Activated CD8-positive, alpha-beta memory T cell treated with anti-CD3 and anti-CD28 coated beads, Interleukin-2, amount 50 U/mL, for 24 hours (primary cell): ENCODE data around the gene ARMCX6.
"Not testable (repeated sequence)": the region's sequence is repeated elsewhere in the genome, so short reads cannot be mapped to it uniquely, and the experiment has no call there.

Experiments used
- DNase-seq: peaks from one replicate; pipeline ENCODE4 v3.0.0-alpha.2; 2020; ENCODE audit errors: extremely low read depth

ARMCX6 gene

DNA sequence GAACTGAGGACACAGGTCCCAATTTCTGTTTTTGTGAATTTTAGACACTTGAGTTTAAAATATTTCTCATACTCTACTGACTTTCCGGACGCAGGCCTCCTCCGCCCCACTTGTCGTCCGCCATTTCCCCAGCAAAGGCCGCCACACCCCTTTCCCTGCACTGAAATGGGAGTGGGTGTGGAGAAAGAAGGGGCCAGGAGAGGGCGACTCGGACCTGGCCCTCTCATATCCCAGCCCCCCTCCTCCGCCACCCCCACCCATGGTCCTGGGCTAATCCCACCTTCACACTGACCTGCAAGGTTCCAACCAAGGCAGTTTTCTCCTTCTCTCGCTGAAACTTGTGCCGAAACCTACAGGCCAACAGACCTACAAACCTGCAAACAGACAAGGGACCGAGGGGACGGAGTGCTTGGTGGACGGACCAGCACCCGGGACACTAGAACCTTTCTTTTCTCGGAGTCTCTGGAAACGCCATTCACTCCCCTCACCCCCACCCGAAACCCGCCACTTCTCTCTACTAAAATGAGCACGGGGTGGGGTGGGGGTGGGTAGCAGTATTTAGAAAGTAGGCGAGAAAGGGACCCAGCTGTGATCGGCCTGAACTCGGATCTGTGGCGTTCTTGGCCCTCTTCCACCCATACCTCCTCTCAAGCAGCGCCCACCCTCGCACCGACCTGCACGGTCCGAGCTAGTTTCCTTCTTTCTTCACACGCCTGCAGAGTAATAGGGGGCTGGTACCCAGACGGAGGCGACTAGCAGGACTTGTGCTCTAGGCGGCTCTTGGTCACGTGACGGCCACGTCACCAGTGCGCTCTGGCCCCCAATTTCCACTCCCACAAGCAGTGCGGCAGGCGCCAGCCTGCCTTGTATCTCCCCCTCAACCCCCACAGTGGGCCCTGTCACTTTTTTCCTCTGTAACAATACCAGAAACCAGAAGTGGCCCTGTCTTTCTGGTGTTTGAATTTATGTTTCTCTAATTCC, at the start of gene ARMCX6:
Gene ARMCX6, minus strand, starts transcription at position 790 of the 981 bp plus-strand sequence. CDS start 1,380 bp downstream, outside the sequence.
- peak; percentile 36 for DNase-seq

DNA sequence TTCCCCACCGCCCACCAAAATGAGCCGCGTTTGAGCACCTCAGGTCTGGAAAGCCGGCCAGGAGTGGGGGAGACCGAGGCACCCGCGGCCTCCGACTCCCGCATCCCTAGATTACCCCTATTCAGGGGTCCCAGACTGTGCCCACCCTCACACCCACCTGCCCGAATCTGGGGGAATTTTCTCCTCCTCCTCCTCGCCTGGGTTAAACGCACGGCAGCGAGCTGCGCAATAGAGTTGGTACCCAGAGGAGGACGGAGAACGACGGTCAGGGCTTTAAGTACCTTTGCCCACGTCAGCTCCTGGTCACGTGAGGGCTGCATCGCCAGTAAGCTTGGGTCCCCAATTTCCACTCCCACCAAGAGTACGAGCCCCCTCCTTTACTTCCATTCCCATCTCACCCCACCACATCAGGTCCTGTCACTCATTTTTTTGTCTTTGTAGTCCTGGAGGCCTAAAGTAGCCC, 41.8 kb upstream of the ARMCX6 start, which contains the start of gene ARMCX2:
Gene ARMCX2, minus strand, starts transcription at position 250 of the 463 bp plus-strand sequence. CDS start 2,262 bp downstream, outside the sequence.
- DNase-seq: no peak

DNA sequence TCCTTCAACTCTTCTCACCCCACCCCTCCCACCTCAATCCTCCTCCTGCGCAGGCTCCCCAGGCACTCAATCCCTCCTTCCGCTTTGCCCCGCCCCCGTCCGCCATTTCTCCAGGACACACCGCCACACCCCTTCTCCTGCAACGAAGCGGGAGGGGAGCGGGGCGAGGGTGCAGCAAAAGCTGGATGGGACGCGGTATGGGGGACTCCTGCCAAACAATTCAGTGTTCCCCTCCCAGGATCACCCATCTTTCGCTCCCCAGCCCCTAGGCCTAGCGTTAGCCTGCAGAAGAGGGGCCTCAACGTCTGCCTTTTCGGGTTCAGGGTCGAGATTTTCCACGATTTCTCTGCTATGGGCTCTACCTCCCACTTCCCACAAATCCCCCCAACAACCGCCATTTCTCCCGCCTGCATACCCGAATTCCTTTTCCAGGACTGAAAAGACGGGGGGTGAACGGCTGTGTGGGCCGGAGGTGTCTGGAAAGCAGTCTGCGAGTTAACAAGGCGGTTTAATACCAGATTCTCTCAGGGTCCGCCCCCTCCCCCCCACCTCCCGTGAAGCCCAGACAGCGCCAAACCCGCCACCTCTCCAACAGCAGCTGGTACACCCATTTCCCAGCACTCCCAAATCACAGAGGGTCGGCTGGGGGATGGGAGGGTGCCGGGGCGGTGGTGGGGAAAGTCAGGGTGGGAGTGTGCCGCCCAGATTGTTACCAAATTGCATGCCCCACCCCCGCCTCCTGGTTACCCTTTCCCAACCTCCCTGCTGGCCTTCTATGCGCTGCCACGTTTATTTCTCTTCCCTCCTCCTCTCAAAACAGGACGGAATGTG, 41.1 kb upstream of the ARMCX6 start:
- DNase-seq: no peak

DNA sequence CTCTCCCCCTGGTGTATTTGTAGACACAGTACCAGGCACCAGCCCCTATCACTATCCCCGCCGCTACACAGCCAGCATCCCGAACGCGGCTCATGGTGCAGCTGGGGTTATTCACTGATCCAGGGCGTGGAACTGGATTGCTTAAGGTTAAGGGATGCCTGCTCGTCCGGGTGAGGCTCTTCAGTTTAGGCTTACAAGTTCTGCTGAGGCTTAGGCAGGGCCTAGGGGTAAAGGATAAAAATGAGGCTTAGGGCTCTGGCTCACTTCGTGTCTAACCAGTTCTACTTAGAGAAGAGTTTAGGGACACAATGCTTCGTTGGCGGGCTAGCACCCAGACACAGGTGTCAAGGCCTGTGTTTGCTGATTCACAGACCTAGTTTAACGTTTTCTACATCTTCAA, 39.7 kb upstream of the ARMCX6 start:
- no peak for DNase-seq

DNA sequence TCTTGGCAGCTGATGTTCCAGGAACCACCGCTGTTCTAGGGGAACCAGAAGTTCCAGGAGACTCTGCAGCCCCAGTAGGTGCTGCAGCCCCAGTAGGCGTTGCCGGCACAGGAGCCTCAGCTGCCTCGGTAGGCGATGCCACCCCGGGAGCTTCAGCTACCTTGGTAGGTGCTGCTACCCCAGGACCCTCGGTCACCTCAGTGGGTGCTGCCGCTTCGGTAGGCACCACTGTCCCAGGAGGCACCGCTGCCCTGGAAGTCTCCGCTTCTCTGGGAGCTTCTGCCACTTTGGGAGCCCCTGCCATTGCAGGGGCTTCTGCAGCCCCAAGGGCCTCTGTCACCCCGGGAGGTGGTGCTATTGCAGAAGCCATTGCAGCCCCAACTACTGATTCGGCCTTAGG, 39.0 kb upstream of the ARMCX6 start:
- no peak for DNase-seq

DNA sequence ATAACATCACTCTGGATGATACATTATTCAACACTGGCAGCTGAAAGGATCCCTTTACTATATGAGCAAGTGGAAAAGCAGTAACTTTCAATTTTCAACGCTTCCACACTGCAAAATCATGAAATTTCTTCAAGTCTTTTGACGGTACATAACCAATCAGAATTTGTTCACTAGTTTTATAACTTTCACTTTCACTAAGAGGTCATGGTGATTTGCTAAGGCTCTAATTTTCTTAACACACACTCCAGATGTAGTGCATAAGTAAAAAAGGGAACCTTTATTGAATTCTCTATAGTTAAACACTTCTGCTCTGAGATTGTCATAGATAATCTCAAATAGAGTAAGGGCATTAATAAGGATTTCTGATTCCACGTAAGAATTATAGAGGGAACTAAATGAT, 37.7 kb upstream of the ARMCX6 start:
- no peak for DNase-seq

DNA sequence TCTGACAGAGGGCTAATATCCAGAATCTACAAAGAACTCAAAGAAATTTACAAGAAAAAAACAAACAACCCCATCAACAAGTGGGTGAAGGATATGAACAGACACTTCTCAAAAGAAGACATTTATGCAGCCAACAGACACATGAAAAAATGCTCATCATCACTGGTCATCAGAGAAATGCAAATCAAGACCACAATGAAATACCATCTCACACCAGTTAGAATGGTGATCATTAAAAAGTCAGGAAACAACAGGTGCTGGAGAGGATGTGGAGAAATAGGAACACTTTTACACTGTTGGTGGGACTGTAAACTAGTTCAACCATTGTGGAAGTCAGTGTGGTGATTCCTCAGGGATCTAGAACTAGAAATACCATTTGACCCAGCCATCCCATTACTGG, 29.9 kb upstream of the ARMCX6 start:
- DNase-seq: not testable (repeated sequence)

DNA sequence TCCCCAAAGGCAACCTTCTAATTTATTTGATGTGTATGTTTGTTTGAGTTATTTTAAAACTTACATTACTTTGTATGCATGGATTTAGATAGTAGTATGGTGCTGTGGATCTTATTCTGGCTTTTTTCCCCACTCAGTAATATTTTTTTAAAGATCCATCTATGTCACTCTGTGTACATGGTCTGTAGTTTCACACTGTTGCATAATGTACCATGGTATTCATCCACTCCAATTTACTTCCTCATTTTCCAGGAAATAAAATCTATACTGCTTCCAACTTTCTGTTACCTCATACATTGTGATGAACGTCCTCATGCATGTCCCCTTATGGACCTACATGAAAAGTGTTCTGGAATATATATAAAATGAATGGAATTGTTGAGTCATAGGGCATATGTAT, 24.3 kb upstream of the ARMCX6 start:
- DNase-seq: no peak

DNA sequence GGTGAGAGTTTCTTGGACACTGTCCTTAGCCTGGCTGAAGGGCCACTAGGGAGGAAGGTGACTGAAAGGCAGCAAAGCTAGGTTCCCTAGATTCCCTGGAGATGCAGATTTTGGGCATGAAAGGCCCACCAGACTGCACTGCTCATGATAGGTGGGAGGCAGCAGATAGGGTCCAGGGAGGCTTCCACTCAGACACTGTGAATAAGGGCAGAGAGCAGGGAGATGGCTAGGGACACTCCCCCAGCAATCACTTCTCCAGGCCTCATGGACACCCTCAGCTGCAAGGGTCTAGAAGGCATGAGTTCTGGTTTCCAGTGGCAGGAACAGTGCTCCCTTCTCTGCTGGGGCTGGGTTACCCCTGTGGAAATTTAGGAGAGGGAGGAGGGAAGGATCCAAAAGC, 21.8 kb upstream of the ARMCX6 start:
- no peak for DNase-seq

DNA sequence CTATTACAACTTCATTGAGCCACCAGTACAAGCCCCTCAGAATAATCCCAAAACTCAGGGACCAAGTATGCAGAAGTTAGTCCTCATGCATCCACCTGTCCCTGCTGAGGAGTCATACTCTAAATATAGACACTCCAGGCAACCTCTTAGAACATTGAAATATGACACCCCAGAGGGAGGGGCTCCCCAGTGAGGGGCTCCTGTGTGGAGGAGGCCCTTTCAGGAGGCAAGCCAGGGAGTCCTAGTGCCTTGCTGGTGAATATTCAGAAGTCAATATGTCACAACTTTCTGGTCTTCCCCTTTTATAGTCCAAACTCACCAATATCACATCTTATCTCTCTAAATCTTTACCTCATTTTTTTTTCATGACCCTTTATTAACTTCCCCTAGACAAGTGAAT, 1.6 kb upstream of the ARMCX6 start:
- DNase-seq: no peak

DNA sequence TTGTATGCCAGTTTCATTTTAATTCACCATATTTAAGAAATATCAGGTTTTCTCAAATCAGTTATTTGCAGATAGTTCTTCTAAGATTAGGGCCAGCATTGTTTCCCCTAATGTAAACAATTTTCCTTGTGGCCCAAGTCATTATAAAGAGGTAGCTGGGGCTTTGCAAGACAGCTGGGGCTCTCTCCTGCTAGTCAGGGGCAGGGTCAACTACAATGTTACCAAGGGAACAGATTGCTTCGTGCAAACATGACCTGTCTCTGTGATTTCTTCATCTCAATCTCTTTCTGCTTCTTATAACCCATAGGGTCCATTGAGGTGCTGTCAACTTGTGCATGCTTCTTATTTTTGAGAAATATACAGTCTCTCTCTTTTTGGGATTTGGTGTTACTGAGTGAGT, 12.1 kb downstream of the ARMCX6 start:
- no peak for DNase-seq

DNA sequence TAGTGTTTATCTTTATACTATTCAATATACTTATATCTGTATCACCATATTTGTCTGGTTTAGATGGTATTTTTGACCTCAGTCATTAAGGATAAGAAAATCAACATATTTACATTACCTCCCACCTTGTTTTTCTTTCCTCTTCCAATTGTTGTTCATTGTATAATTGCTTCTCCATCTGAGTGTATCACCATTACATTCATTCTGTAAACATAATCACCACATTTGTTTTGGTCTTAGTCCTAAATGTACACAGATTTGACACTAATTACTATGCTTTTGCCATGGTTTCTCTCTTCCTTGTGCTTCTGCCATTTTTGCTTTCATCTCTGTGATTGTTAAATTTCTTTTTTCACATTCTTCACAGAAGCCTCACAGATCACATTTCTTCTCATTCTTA, 12.7 kb downstream of the ARMCX6 start:
- no peak for DNase-seq

DNA sequence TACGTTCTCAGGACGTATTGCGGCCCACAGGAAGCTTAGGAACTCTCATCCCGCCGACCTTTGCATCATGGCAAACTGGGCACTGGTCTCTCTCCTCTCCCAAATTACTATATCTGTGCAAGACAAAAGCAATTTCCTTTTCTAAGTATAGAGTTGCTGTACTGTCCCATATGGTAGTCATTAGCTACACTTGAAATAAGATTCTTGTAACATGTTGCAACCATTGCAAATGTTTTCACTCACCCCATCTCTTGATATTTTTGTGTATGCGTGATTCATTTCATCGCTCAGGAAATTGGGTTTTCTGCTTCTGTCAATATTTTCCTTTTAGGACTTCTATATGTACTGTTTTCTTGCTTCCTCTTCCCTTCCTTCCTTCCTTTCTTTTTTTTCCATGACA, 15.7 kb downstream of the ARMCX6 start:
- DNase-seq: no peak

DNA sequence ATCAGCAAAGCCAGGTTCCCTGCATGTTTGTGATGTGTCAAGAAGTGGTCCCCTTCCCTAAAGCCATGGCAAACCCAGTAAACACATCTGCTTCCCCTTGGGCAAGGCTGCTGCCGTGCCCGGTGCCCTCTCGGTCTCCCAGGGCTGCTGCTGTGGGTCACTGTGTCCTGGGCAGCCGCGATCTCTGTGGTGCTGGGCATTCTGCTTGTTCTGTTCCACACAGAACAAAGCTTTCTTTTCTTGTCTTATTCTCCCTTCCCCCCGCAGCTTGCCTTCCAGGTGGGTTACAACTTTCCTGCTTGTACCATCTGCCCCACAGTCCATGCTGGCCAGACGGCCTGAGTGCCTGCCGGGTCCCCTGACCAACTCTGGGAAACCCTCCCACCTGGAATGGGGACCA, 18.2 kb downstream of the ARMCX6 start:
- not testable (repeated sequence) for DNase-seq

DNA sequence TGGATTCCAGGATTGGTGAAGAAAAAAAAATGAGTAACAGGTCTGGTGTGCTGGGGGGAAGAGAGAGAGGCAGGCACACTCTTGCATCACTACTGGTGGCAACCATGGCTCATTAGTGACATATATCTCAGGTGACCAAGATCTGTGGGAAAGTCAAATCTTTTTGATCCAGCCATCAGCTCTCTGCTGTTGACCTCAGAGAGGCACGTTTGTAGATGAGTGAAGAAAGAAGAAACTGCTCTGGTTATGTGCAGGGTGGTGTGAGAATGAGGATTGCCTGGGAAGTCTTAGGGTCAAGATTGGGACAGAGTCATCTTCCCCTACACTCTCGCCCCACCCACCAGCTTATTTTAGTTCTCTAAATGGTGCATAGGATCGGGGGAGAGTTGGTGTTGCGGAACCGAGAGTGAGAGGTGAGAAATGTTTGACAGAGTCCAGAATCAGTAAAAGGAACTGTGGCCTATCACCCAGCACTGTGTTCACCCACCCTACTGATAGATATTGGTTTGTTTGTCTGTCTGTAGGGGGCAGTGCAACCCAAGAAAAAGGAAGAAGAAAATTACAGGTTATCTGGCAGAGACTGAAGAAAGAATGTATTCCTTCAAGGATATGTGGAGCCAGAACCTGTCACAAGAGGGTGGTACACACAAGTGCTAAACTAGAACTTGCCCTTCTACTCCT, 21.9 kb downstream of the ARMCX6 start:
- no peak for DNase-seq
